Retinal pigment epithelial cell (primary cell): ENCODE results near the gene VWC2L.

Experiments
- DNase-seq: peaks from one replicate; pipeline ENCODE4 v3.0.0-alpha.2; 2010; ENCODE audit warnings: low read depth
- H3K4me3 ChIP-seq: 2 replicates; pipeline ENCODE4 v1.5.1; 2011; ENCODE audit warnings: mild to moderate bottlenecking, low read length, control low read depth, moderate library complexity
- CTCF ChIP-seq: conservative IDR thresholded peaks from 2 replicates; pipeline ENCODE4 v1.5.1; 2011; ENCODE audit warnings: low read depth, low read length, control low read depth, inconsistent platforms

The VWC2L gene

GRCh38 chr2:214558341-214558740 lies 147.5 kb downstream of the VWC2L start:
- DNase-seq, result no peak
- TF ChIP-seq CTCF, result no peak
- no peak overlapping the region for H3K4me3 ChIP-seq

GRCh38 chr2:214560176-214560575 lies 149.3 kb downstream of the VWC2L start:
- TF ChIP-seq CTCF, result no peak
- no peak for DNase-seq
- no peak overlapping the region for H3K4me3 ChIP-seq

- H3K4me3 ChIP-seq, result no peak overlapping the region
- no peak for TF ChIP-seq CTCF
- DNase-seq, result no peak
Measured at GRCh38 chr2:214560618-214561190, 149.8 kb downstream of the VWC2L start.

GRCh38 chr2:214565246-214565645 lies 154.4 kb downstream of the VWC2L start:
- DNase-seq, result no peak
- TF ChIP-seq CTCF, result no peak
- H3K4me3 ChIP-seq, result no peak overlapping the region

- no peak for DNase-seq
- TF ChIP-seq CTCF, result no peak
Measured at GRCh38 chr2:214566457-214566856, 155.6 kb downstream of the VWC2L start.

GRCh38 chr2:214569419-214570035 lies 158.7 kb downstream of the VWC2L start:
- no peak overlapping the region for H3K4me3 ChIP-seq
- no peak for TF ChIP-seq CTCF
- no peak for DNase-seq

More at GRCh38 chr2:214566457-214566856, 155.6 kb downstream of the VWC2L start:
- H3K4me3 ChIP-seq, result no peak overlapping the region
